ENCODE data around the gene SH3PXD2A. TPM values are rescaled to one million over a fixed set of nuclear protein-coding genes. Genes with fewer than 3 reads are reported as not detected.
"Not testable (repeated sequence)": the region's sequence is repeated elsewhere in the genome, so short reads cannot be mapped to it uniquely, and the experiment has no call there.

The SH3PXD2A gene
- total and polyA plus RNA-seq, 9 of the 15 experiments (the other 6 are each of a cell fraction or from before 2014, with no cell fraction given): 0.41 to 9.3 (median 2.5) TPM

DNA sequence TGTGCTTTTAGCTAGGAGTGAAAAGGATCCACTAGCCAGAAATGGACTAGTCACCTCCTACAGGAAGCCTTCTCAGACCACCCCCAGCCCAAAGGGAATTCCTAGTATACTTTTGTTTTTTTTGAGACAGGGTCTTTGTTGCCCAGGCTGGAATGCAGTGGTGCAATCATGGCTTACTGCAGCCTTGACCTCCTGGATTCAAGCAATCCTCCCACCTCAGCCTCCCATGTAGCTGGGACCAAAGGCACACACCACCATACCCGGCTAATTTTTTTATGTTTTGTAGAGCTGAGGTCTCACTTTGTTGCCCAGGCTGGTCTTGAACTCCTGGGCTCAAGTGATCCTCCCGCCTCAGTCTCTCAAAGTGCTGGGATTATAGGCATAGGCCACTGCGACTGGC lies 192.7 kb downstream of the SH3PXD2A start:
- POLR2A ChIA-PET; H3K9me3 ChIP-seq (replicated peaks; ENCODE audit: control insufficient read depth, insufficient read depth, low read depth, low read length); H3K4me3 ChIP-seq; H3K27me3 ChIP-seq (ENCODE audit: control insufficient read depth in 2 of 2, insufficient read depth in 2 of 2, low read length in 2 of 2); FAIRE-seq; H3K9me1 ChIP-seq (ENCODE audit: control insufficient read depth, insufficient read depth, low read length); BruUV-seq (replicated peaks); H3K27ac ChIP-seq (ENCODE audit: extremely low read depth, low read depth, low read length); in situ Hi-C loops (cut with MboI); ATAC-seq; H4K20me1 ChIP-seq (replicated peaks; ENCODE audit: control insufficient read depth, insufficient read depth, low read length); DNase-seq (ENCODE audit: extremely low read depth in 1 of 4, low spot score in 3 of 4); CTCF ChIA-PET (ENCODE audit: low intra/inter-chr PET ratio); intact Hi-C loops (cut with micrococcal nuclease); H3K9ac ChIP-seq (ENCODE audit: insufficient read depth in 1 of 2, low read depth in 2 of 2, low read length in 2 of 2); H3K4me2 ChIP-seq (ENCODE audit: insufficient read depth, low read length); H2AFZ ChIP-seq (ENCODE audit: low read depth, low read length): not testable (repeated sequence)
- peaks cover under 1 to 32% of the 10 kb centered on the region in 2 experiments; a peak in 4 of 5 replicates for H3K4me1 ChIP-seq (replicated peaks in 1 of 2; ENCODE audit: control insufficient read depth in 2 of 2, insufficient read depth in 2 of 2, low read length in 2 of 2)
- peaks cover 27% of the 10 kb centered on the region for H3K79me2 ChIP-seq (ENCODE audit: control insufficient read depth, insufficient read depth, low read length)
- WGBS (ENCODE audit: insufficient coverage, low coverage, missing lambda C conversion rate): 94% methylated on average over 2 of the region's 3 CpGs
- peaks cover 25% of the 10 kb centered on the region; the same call in 2 of the 3 replicates for H3K36me3 ChIP-seq (ENCODE audit: control insufficient read depth, insufficient read depth, low read length)
- TF ChIP-seq ZFP36 (IDR thresholded peaks at IDR 0.05; ENCODE audit: low read depth, low read length, partially characterized antibody): peak; percentile 12

DNA sequence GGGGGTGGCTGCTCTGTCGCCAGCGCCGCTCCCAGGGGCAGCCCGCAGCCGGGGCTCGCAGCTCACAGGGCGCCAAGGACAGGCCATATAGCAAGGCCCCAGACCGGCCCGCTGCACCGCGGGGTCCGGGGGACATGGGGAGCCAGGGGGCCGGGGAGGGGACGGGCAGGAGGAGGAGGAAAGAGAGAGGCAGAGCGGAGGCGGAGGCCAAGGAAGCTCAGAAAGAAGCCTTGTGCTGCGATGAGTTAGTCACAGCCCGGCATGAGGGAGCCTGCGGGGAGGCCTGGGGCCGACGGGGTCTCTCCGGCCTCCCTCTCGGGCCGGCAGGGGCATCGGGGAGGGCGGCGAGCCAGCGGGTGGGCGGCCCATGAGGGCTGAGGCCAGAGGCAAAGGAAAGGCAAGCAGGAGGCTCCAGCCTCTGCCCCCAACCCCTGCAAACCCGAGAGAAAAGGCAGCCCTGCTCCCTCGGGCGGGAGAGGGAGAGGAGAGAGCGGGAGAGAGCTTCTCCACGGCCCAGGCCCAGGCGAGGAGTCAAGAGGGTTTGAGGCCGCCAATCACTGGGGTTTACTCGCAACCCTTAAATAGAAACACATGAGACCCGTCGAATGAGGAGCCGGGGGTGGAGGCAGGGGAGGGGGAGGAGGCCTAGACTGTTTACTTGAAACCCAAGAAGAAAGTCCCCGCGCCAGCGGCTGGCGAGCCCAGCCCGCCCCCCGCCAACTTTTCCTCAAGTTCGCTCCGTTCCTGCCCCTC lies 194.0 kb downstream of the SH3PXD2A start:
- FAIRE-seq (no peak), ATAC-seq (no peak), DNase-seq (ENCODE audit: extremely low read depth in 1 of 4, low spot score in 3 of 4) (no peak)
- Histone ChIP-seq H2AFZ (ENCODE audit: low read depth, low read length) (no peak overlapping the region), H4K20me1 (replicated peaks; ENCODE audit: control insufficient read depth, insufficient read depth, low read length) (no peaks in the 10 kb centered on the region), H3K27ac (ENCODE audit: extremely low read depth, low read depth, low read length) (no peak overlapping the region), H3K27me3 (ENCODE audit: control insufficient read depth in 2 of 2, insufficient read depth in 2 of 2, low read length in 2 of 2) (no peaks in the 10 kb centered on the region), H3K4me2 (ENCODE audit: insufficient read depth, low read length) (no peak overlapping the region), H3K9me3 (replicated peaks; ENCODE audit: control insufficient read depth, insufficient read depth, low read depth, low read length) (no peaks in the 10 kb centered on the region), H3K79me2 (ENCODE audit: control insufficient read depth, insufficient read depth, low read length) (peaks cover 14% of the 10 kb centered on the region), H3K9me1 (ENCODE audit: control insufficient read depth, insufficient read depth, low read length) (no peaks in the 10 kb centered on the region), H3K4me3 (no peak overlapping the region), H3K36me3 (ENCODE audit: control insufficient read depth, insufficient read depth, low read length) (peaks cover 23% of the 10 kb centered on the region; the same call in 2 of the 3 replicates), H3K9ac (ENCODE audit: insufficient read depth in 1 of 2, low read depth in 2 of 2, low read length in 2 of 2) (no peak overlapping the region), H3K4me1 (replicated peaks in 1 of 2; ENCODE audit: control insufficient read depth in 2 of 2, insufficient read depth in 2 of 2, low read length in 2 of 2) (peaks cover 0 to 19% of the 10 kb centered on the region in 2 experiments; a peak in 3 of 5 replicates)
- intact Hi-C loops (cut with micrococcal nuclease) (no loop called here), in situ Hi-C loops (cut with MboI) (no loop called here)
- CTCF ChIA-PET (ENCODE audit: low intra/inter-chr PET ratio): no interaction called here
- TF ChIP-seq GABPB2 (CRISPR knock-in tag; conservative IDR thresholded peaks at IDR 0.05): no peak
- TF ChIP-seq POLR3G (IDR thresholded peaks at IDR 0.05; ENCODE audit: extremely low read depth, insufficient read length, insufficient replicate concordance): no peak
- no peak for TF ChIP-seq LEF1 (IDR thresholded peaks at IDR 0.05)
- no peak for TF ChIP-seq SNIP1 (IDR thresholded peaks at IDR 0.05; ENCODE audit: low read depth)
- no peak for TF ChIP-seq LCOR (CRISPR knock-in tag; IDR thresholded peaks at IDR 0.05)
- TF ChIP-seq ZNF785 (CRISPR knock-in tag; IDR thresholded peaks at IDR 0.05): no peak
- TF ChIP-seq SREBF1 (IDR thresholded peaks at IDR 0.05; ENCODE audit: borderline replicate concordance, low read depth, low read length): no peak
- TF ChIP-seq ZNF644 (tag; IDR thresholded peaks at IDR 0.05; ENCODE audit: low read depth): no peak
- TF ChIP-seq NCOA2 (IDR thresholded peaks at IDR 0.05; ENCODE audit: partially characterized antibody in 2 of 2): no peak
- POLR2A ChIA-PET: no interaction called here
- 86% methylated on average over 7 of the region's 48 CpGs for WGBS (ENCODE audit: insufficient coverage, low coverage, missing lambda C conversion rate)
- no TSS peak for BruUV-seq (replicated peaks)

Data from K562 (cell line).